22Rv1 (cell line): ENCODE data around the gene PFKL.

Experiments used
- H3K27ac ChIP-seq: fragments of 450-650 bp; 2 replicates; pipeline ENCODE4 v1.5.1; 2017
- CTCF ChIP-seq: fragments of 450-650 bp; IDR thresholded peaks from 2 replicates; pipeline ENCODE4 v1.5.1; 2017; ENCODE audit warnings: mild to moderate bottlenecking
- ZFX ChIP-seq: fragments of 450-650 bp; IDR thresholded peaks from 2 replicates; pipeline ENCODE4 v1.6.1; 2017; ENCODE audit warnings: antibody characterized with exemption, borderline replicate concordance

The PFKL gene

GRCh38 chr21:44376606-44377005, 76.8 kb downstream of the PFKL start:
- H3K27ac ChIP-seq, result no peak overlapping the region
- no peak for TF ChIP-seq CTCF
- no peak for TF ChIP-seq ZFX
